ENCODE measurements around the gene TCAIM. TPM values are rescaled to one million over a fixed set of nuclear protein-coding genes. Genes with fewer than 3 reads are reported as not detected.

The TCAIM gene
- total RNA-seq, 1 donor from 2014 or later, result 17.0 TPM

DNA sequence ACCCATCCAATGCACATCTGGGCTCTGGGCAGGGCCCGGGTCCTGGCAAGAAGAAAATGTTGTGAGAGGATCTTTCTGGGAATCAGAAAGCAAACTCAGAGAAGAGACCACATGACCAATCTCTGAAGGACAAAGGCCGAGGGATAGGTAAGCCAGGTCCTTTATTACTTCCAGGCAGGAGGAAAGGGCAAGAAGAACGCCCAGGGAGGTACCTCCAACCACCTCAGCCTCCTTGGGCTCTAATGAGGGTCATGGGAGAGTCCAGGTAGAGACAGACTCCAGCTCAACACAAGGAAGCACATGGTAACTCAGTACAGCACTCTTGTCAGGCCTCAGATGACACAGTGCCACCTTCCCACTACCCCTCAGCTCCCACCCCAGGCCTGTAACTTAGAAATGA lies 112.9 kb downstream of the TCAIM start:
- Histone ChIP-seq H3K9me3 (peaks cover 0 to 8% of the 10 kb centered on the region in 2 donors), H3K4me3 (no peak overlapping the region), H3K27ac (no peak overlapping the region), H3K27me3 (no peaks in the 10 kb centered on the region), H3K36me3 (peaks cover 68 to 93% of the 10 kb centered on the region in 2 donors), H3K4me1 (no peaks in the 10 kb centered on the region)
- TF ChIP-seq, protein P1, sequence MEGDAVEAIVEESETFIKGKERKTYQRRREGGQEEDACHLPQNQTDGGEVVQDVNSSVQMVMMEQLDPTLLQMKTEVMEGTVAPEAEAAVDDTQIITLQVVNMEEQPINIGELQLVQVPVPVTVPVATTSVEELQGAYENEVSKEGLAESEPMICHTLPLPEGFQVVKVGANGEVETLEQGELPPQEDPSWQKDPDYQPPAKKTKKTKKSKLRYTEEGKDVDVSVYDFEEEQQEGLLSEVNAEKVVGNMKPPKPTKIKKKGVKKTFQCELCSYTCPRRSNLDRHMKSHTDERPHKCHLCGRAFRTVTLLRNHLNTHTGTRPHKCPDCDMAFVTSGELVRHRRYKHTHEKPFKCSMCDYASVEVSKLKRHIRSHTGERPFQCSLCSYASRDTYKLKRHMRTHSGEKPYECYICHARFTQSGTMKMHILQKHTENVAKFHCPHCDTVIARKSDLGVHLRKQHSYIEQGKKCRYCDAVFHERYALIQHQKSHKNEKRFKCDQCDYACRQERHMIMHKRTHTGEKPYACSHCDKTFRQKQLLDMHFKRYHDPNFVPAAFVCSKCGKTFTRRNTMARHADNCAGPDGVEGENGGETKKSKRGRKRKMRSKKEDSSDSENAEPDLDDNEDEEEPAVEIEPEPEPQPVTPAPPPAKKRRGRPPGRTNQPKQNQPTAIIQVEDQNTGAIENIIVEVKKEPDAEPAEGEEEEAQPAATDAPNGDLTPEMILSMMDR (IDR thresholded peaks at IDR 0.05), result no peak
- DNase-seq (ENCODE audit: low spot score in 2 of 2), result no peak
- intact Hi-C loops (cut with DNase I), result no loop called here

GRCh38 chr3:44454258-44454657 lies 115.7 kb downstream of the TCAIM start:
- no peak for DNase-seq (ENCODE audit: low spot score in 2 of 2)
- Histone ChIP-seq H3K4me3 (no peak overlapping the region), H3K4me1 (no peaks in the 10 kb centered on the region), H3K36me3 (peaks cover 54 to 84% of the 10 kb centered on the region in 2 donors), H3K9me3 (no peaks in the 10 kb centered on the region), H3K27me3 (no peaks in the 10 kb centered on the region), H3K27ac (no peak overlapping the region)
- intact Hi-C loops (cut with DNase I), result no loop called here
- TF ChIP-seq, protein P1 (IDR thresholded peaks at IDR 0.05), result no peak

GRCh38 chr3:44455318-44455717 lies 116.8 kb downstream of the TCAIM start:
- DNase-seq (ENCODE audit: low spot score in 2 of 2), result no peak
- H3K27me3 ChIP-seq, result no peaks in the 10 kb centered on the region
- H3K27ac ChIP-seq, result no peak overlapping the region
- H3K4me1 ChIP-seq, result no peaks in the 10 kb centered on the region
- intact Hi-C loops (cut with DNase I), result no loop called here
- H3K36me3 ChIP-seq, result peaks cover 49 to 74% of the 10 kb centered on the region in 2 donors
- TF ChIP-seq, protein P1 (IDR thresholded peaks at IDR 0.05), result no peak
- no peak overlapping the region for H3K4me3 ChIP-seq
- H3K9me3 ChIP-seq, result peaks cover under 1% of the 10 kb centered on the region in 2 donors

Other genes with a start within 250 kb of the TCAIM start
- not detected for gene TOPAZ1, start 96.9 kb upstream of the TCAIM start, total RNA-seq
- gene ZNF445, start 138.9 kb downstream of the TCAIM start, total RNA-seq, result 6.6 TPM
- gene ZKSCAN7, start 216.4 kb downstream of the TCAIM start, total RNA-seq, result not detected
- 0.43 TPM for gene ZNF660, start 246.2 kb downstream of the TCAIM start, total RNA-seq

Data from ascending aorta (tissue), 2 donors.